ENCODE data around the gene KRTCAP2.

DNA sequence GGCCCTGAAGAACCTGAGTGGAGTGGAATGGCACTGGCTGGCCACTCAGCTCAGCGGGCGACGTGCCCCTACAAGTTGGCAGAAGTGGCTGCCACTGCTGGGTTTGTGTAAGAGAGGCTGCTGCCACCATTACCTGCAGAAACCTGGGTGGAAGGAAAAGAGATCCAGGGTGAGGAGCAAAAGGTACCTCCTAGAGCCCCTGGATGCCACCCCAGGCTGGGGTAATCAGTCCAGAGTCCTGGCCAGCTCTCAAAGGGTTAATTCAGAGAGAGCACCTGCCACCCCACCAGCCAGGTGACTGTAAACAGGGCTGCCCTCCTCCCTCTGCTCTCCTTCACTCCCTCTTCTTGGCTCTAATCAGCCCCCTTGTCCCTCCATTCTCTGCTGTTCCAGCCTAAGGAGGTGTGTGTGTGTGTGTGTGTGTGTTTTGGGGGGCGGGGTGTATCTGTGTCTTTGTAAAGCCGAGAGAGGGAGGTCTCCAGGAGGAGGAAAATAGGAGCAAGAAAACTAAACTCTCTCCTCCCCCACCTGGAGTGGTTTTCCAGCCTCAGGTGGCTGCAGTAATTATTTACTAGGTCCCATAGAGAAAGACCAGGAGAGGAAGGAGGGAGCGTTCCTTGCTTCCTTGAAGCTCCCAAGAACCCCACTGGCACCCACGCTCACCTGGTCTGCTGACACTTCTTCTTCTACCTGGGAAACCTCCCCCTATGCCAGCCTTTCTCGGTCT is 13.1 kb upstream of the KRTCAP2 start:
- TF ChIP-seq, protein P1, sequence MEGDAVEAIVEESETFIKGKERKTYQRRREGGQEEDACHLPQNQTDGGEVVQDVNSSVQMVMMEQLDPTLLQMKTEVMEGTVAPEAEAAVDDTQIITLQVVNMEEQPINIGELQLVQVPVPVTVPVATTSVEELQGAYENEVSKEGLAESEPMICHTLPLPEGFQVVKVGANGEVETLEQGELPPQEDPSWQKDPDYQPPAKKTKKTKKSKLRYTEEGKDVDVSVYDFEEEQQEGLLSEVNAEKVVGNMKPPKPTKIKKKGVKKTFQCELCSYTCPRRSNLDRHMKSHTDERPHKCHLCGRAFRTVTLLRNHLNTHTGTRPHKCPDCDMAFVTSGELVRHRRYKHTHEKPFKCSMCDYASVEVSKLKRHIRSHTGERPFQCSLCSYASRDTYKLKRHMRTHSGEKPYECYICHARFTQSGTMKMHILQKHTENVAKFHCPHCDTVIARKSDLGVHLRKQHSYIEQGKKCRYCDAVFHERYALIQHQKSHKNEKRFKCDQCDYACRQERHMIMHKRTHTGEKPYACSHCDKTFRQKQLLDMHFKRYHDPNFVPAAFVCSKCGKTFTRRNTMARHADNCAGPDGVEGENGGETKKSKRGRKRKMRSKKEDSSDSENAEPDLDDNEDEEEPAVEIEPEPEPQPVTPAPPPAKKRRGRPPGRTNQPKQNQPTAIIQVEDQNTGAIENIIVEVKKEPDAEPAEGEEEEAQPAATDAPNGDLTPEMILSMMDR (IDR thresholded peaks at IDR 0.05) = no peak
- no peak for TF ChIP-seq POLR2A (IDR thresholded peaks at IDR 0.05)

Measured in thyroid gland (tissue), 4 donors.